Testis (tissue), 2 donors: Measurements from ENCODE around the gene SERINC4.

Experiments used
- POLR2A ChIP-seq: fragments of 450-650 bp; IDR thresholded peaks from one replicate; pipeline ENCODE4 v1.6.1; 2017; ENCODE audit warnings: antibody characterized with exemption, mild to moderate bottlenecking, moderate library complexity
- TF ChIP-seq, protein P1 (sequence below), 3 experiments: fragments of 450-650 bp in 2 of 3; fragments of 200-600 bp in 1 of 3; sonication (generic) in 1 of 3; IDR thresholded peaks; one replicate each; pipeline ENCODE4 v1.5.1; 2016 to 2019; ENCODE audit warnings: antibody characterized with exemption in 3 of 3, mild to moderate bottlenecking in 2 of 3, moderate library complexity in 1 of 3

DNA sequence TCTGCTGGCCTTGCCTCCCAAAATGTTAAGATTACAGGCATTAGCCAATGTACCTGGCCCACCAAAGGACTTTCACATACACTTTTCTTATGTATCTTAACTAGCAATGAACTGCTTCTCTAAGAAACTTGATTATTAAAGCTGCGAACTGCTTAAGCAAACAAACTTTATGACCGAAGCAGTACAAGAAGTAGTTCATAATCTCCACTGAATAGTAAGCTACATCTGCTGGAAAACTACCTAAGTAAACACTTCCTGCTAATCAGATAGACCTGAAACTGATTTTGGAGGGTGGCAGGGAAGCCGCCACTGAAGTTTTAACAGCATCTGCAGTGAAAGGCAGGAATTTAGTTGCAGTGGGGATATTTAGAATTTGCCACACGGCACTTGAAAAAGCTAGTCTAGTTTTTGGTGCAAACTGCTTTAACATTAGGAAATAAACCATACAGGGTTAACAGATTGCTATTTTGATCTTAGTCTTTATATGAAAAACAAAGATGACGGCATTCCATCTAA lies 8.5 kb upstream of the SERINC4 start:
- TF ChIP-seq, protein P1, sequence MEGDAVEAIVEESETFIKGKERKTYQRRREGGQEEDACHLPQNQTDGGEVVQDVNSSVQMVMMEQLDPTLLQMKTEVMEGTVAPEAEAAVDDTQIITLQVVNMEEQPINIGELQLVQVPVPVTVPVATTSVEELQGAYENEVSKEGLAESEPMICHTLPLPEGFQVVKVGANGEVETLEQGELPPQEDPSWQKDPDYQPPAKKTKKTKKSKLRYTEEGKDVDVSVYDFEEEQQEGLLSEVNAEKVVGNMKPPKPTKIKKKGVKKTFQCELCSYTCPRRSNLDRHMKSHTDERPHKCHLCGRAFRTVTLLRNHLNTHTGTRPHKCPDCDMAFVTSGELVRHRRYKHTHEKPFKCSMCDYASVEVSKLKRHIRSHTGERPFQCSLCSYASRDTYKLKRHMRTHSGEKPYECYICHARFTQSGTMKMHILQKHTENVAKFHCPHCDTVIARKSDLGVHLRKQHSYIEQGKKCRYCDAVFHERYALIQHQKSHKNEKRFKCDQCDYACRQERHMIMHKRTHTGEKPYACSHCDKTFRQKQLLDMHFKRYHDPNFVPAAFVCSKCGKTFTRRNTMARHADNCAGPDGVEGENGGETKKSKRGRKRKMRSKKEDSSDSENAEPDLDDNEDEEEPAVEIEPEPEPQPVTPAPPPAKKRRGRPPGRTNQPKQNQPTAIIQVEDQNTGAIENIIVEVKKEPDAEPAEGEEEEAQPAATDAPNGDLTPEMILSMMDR (IDR thresholded peaks at IDR 0.05) = no peak
- TF ChIP-seq POLR2A = no peak
